ENCODE results near the gene MLH1. TPM values are rescaled to one million over a fixed set of nuclear protein-coding genes. Genes with fewer than 3 reads are reported as not detected.

Gene MLH1
- total and polyA plus RNA-seq, 2 donors from 2014 or later, result 22.9 to 29.2 TPM

GRCh38 chr3:37075955-37076354 lies 82.6 kb downstream of the MLH1 start:
- Histone ChIP-seq H3K4me3 (ENCODE audit: low read length in 3 of 3) (no peak overlapping the region), H3K4me1 (ENCODE audit: control insufficient read depth in 2 of 3, insufficient read depth in 2 of 3, low read depth in 1 of 3, low read length in 3 of 3) (no peaks in the 10 kb centered on the region), H3K27me3 (ENCODE audit: control insufficient read depth, insufficient read depth, low read length) (no peaks in the 10 kb centered on the region), H3K9me3 (ENCODE audit: control insufficient read depth in 2 of 3, insufficient read depth in 1 of 3, low read length in 3 of 3) (no peaks in the 10 kb centered on the region), H3K9ac (ENCODE audit: low read length in 3 of 3) (no peak overlapping the region), H3K36me3 (ENCODE audit: control insufficient read depth in 2 of 3, insufficient read depth in 3 of 3, low read length in 3 of 3) (peaks cover 2 to 11% (median 7%) of the 10 kb centered on the region in 3 donors), H3K27ac (ENCODE audit: low read depth in 2 of 2, low read length in 2 of 2) (no peak overlapping the region)
- FAIRE-seq (no peak), DNase-seq (no peak)
- TF ChIP-seq CTCF (IDR thresholded peaks at IDR 0.05; ENCODE audit: borderline replicate concordance, extremely low read depth, insufficient read depth), result no peak
- intact Hi-C loops (cut with DNase I), result no loop called here

- no peaks in the 10 kb centered on the region for H3K4me1 ChIP-seq (ENCODE audit: control insufficient read depth in 2 of 3, insufficient read depth in 2 of 3, low read depth in 1 of 3, low read length in 3 of 3)
- intact Hi-C loops (cut with DNase I), result no loop called here
- H3K27ac ChIP-seq (ENCODE audit: low read depth in 2 of 2, low read length in 2 of 2), result no peak overlapping the region
- DNase-seq (no peak), FAIRE-seq (no peak)
- no peak for TF ChIP-seq CTCF (IDR thresholded peaks at IDR 0.05; ENCODE audit: borderline replicate concordance, extremely low read depth, insufficient read depth)
- no peak overlapping the region for H3K9ac ChIP-seq (ENCODE audit: low read length in 3 of 3)
- peaks cover 0 to 7% (median 5%) of the 10 kb centered on the region in 3 donors for H3K36me3 ChIP-seq (ENCODE audit: control insufficient read depth in 2 of 3, insufficient read depth in 3 of 3, low read length in 3 of 3)
- H3K27me3 ChIP-seq (ENCODE audit: control insufficient read depth, insufficient read depth, low read length), result no peaks in the 10 kb centered on the region
- no peaks in the 10 kb centered on the region for H3K9me3 ChIP-seq (ENCODE audit: control insufficient read depth in 2 of 3, insufficient read depth in 1 of 3, low read length in 3 of 3)
- no peak overlapping the region for H3K4me3 ChIP-seq (ENCODE audit: low read length in 3 of 3)
Measured at GRCh38 chr3:37082317-37082716, 89.0 kb downstream of the MLH1 start.

- Histone ChIP-seq H3K4me1 (ENCODE audit: control insufficient read depth in 2 of 3, insufficient read depth in 2 of 3, low read depth in 1 of 3, low read length in 3 of 3) (no peaks in the 10 kb centered on the region), H3K4me3 (ENCODE audit: low read length in 3 of 3) (no peak overlapping the region), H3K27me3 (ENCODE audit: control insufficient read depth, insufficient read depth, low read length) (no peaks in the 10 kb centered on the region), H3K36me3 (ENCODE audit: control insufficient read depth in 2 of 3, insufficient read depth in 3 of 3, low read length in 3 of 3) (peaks cover 0 to 15% (median 7%) of the 10 kb centered on the region in 3 donors), H3K9ac (ENCODE audit: low read length in 3 of 3) (no peak overlapping the region), H3K27ac (ENCODE audit: low read depth in 2 of 2, low read length in 2 of 2) (no peak overlapping the region), H3K9me3 (ENCODE audit: control insufficient read depth in 2 of 3, insufficient read depth in 1 of 3, low read length in 3 of 3) (no peaks in the 10 kb centered on the region)
- intact Hi-C loops (cut with DNase I), result no loop called here
- no peak for TF ChIP-seq CTCF (IDR thresholded peaks at IDR 0.05; ENCODE audit: borderline replicate concordance, extremely low read depth, insufficient read depth)
- no peak for DNase-seq
- no peak for FAIRE-seq
Measured at GRCh38 chr3:37086918-37087317, 93.6 kb downstream of the MLH1 start.

- Histone ChIP-seq H3K27me3 (ENCODE audit: control insufficient read depth, insufficient read depth, low read length) (no peaks in the 10 kb centered on the region), H3K4me3 (ENCODE audit: low read length in 3 of 3) (no peak overlapping the region), H3K27ac (ENCODE audit: low read depth in 2 of 2, low read length in 2 of 2) (no peak overlapping the region), H3K36me3 (ENCODE audit: control insufficient read depth in 2 of 3, insufficient read depth in 3 of 3, low read length in 3 of 3) (peaks cover 0 to 10% (median 8%) of the 10 kb centered on the region in 3 donors), H3K9me3 (ENCODE audit: control insufficient read depth in 2 of 3, insufficient read depth in 1 of 3, low read length in 3 of 3) (no peaks in the 10 kb centered on the region), H3K4me1 (ENCODE audit: control insufficient read depth in 2 of 3, insufficient read depth in 2 of 3, low read depth in 1 of 3, low read length in 3 of 3) (no peaks in the 10 kb centered on the region), H3K9ac (ENCODE audit: low read length in 3 of 3) (no peak overlapping the region)
- no peak for TF ChIP-seq CTCF (IDR thresholded peaks at IDR 0.05; ENCODE audit: borderline replicate concordance, extremely low read depth, insufficient read depth)
- FAIRE-seq (no peak), DNase-seq (no peak)
- intact Hi-C loops (cut with DNase I), result no loop called here
Measured at GRCh38 chr3:37087870-37088269, 94.6 kb downstream of the MLH1 start.

Measured in kidney (tissue), 14 donors.